HEK293 (cell line): ENCODE data around the gene KCNJ6.

Experiments used
- CTCF ChIA-PET: fragments of 350-600 bp; formaldehyde crosslinking; extraction: SDS; loops from one replicate; lab custom pipeline; 2021; ENCODE audit warnings: antibody characterized with exemption; lab: Yijun Ruan, JAX
- POLR2A ChIA-PET: fragments of 300-600 bp; formaldehyde crosslinking; extraction: SDS; loops from one replicate; lab custom pipeline; 2020; ENCODE audit warnings: antibody characterized with exemption, inconsistent platforms; lab: Yijun Ruan, JAX
- H3K27ac ChIP-seq: fragments of 200-500 bp; sonication (Bioruptor generic); 2 replicates; pipeline ENCODE4 v1.5.1; 2014; ENCODE audit warnings: low read depth, low read length, control low read depth, inconsistent platforms; ENCODE audit errors: extremely low read depth
- H3K36me3 ChIP-seq, 2 experiments: fragments of 200-500 bp in 1 of 2; sonication (Bioruptor generic) in 1 of 2; 1 replicate in 1 of 2; 2 replicates in 1 of 2; pipeline ENCODE4 v1.5.1; 2014 to 2017; ENCODE audit warnings: inconsistent platforms in 2 of 2, low read length in 2 of 2; ENCODE audit not compliant: control insufficient read depth in 2 of 2, insufficient read depth in 1 of 2
- H3K4me1 ChIP-seq: fragments of 200-500 bp; sonication (Bioruptor generic); 2 replicates; pipeline ENCODE4 v1.5.1; 2014; ENCODE audit warnings: mild to moderate bottlenecking, low read length, inconsistent platforms; ENCODE audit not compliant: control insufficient read depth, insufficient read depth
- H3K4me3 ChIP-seq: 2 replicates; pipeline ENCODE4 v1.5.1; 2011; ENCODE audit warnings: low read depth, mild to moderate bottlenecking, control low read depth, low read length, moderate library complexity
- H3K9me3 ChIP-seq: fragments of 200-500 bp; sonication (Bioruptor generic); 2 replicates; pipeline ENCODE4 v1.5.1; 2014; ENCODE audit warnings: low read depth, low read length, inconsistent platforms; ENCODE audit not compliant: control insufficient read depth, insufficient read depth
- CTCF ChIP-seq: fragments of 450-650 bp; formaldehyde crosslinking; IDR thresholded peaks from 2 replicates; pipeline ENCODE4 v1.5.1; 2016; ENCODE audit warnings: missing biosample characterization, missing genetic modification characterization
- ZBTB49 ChIP-seq: fragments of 450-650 bp; formaldehyde crosslinking; IDR thresholded peaks from 2 replicates; pipeline ENCODE4 v1.5.1; 2016; ENCODE audit warnings: missing biosample characterization, missing genetic modification characterization, low read depth
- ZBTB6 ChIP-seq: fragments of 450-650 bp; formaldehyde crosslinking; IDR thresholded peaks from 2 replicates; pipeline ENCODE4 v1.5.1; 2017; ENCODE audit warnings: missing biosample characterization, missing genetic modification characterization
- ZNF112 ChIP-seq: fragments of 450-650 bp; formaldehyde crosslinking; IDR thresholded peaks from 2 replicates; pipeline ENCODE4 v1.5.0; 2017; ENCODE audit warnings: missing biosample characterization, missing genetic modification characterization
- ZNF221 ChIP-seq: fragments of 450-650 bp; formaldehyde crosslinking; IDR thresholded peaks from 2 replicates; pipeline ENCODE4 v1.5.1; 2017; ENCODE audit warnings: missing biosample characterization, missing genetic modification characterization, borderline replicate concordance
- ZNF302 ChIP-seq: fragments of 450-650 bp; formaldehyde crosslinking; IDR thresholded peaks from 2 replicates; pipeline ENCODE4 v1.5.1; 2016; ENCODE audit warnings: missing biosample characterization, missing genetic modification characterization, low read depth
- ZNF335 ChIP-seq: fragments of 450-650 bp; formaldehyde crosslinking; conservative IDR thresholded peaks from 2 replicates; pipeline ENCODE4 v1.5.1; 2016; ENCODE audit warnings: missing biosample characterization, missing genetic modification characterization
- ZNF398 ChIP-seq: fragments of 450-650 bp; formaldehyde crosslinking; IDR thresholded peaks from 2 replicates; pipeline ENCODE4 v1.5.1; 2017; ENCODE audit warnings: missing biosample characterization, missing genetic modification characterization
- ZNF510 ChIP-seq: fragments of 450-650 bp; formaldehyde crosslinking; IDR thresholded peaks from 2 replicates; pipeline ENCODE4 v1.5.1; 2018; ENCODE audit warnings: mild to moderate bottlenecking, missing genetic modification characterization, missing biosample characterization; ENCODE audit not compliant: insufficient replicate concordance

Gene KCNJ6

GRCh38 chr21:37916310-37917051 lies at the start of gene KCNJ6 (continued):
- TF ChIP-seq ZBTB49, result no peak
- peak; percentile 72 for TF ChIP-seq CTCF (tag by site-specific recombination)
- TF ChIP-seq ZNF335 (tag by site-specific recombination), result peak; percentile 55
- TF ChIP-seq ZNF398 (tag by site-specific recombination), result no peak
- no peak for TF ChIP-seq ZNF112 (tag by site-specific recombination)
- no peak for TF ChIP-seq ZNF221 (tag by site-specific recombination)
- TF ChIP-seq, all 188 proteins: peak for 25

- CTCF ChIA-PET, result interaction anchor here (0.8 kb wide), 1 partner anchor 162 kb away, joined by 3 read pairs; no protein-coding TSS in a partner anchor
- POLR2A ChIA-PET, result interaction anchor here (0.6 kb wide), 1 partner anchor 16 kb away, joined by 3 read pairs; no protein-coding TSS in a partner anchor
Observed at GRCh38 chr21:37965088-37965805, 49.0 kb upstream of the KCNJ6 start.

More at GRCh38 chr21:37965088-37965805, 49.0 kb upstream of the KCNJ6 start:
- H3K9me3 ChIP-seq, result no peaks in the 10 kb centered on the region
- no peak overlapping the region for H3K27ac ChIP-seq
- H3K4me1 ChIP-seq, result no peaks in the 10 kb centered on the region
- TF ChIP-seq ZNF398 (tag by site-specific recombination) (no peak), ZNF302 (tag by site-specific recombination) (no peak), ZBTB6 (tag by site-specific recombination) (no peak), ZNF510 (tag by site-specific recombination) (no peak)
- no peak overlapping the region for H3K4me3 ChIP-seq
- H3K36me3 ChIP-seq, result no peaks in the 10 kb centered on the region
